ENCODE measurements around the gene ACSL6.
"Not testable (repeated sequence)": the region's sequence is repeated elsewhere in the genome, so short reads cannot be mapped to it uniquely, and the experiment has no call there.

ACSL6 gene

DNA sequence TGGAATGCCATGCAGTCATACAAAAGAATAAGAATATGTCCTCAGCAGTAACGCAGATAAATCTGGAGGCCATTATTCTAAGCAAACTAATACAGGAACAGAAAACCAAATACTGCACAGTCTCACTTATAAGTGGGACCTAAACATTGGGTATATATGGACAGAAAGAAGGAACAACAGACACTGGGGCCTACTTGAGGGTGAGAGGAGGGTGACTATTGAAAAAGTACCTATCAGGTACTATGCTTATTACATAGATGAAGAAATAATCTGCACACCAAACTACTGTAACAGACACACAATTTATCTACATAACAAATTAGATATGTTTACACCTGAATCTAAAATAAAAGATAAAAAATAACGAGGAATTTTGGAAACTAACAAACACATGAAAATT is 104.8 kb downstream of the ACSL6 start:
- Histone ChIP-seq H3K4me3 (ENCODE audit: low read length) (no peak overlapping the region), H3K9me2 (replicated peaks; ENCODE audit: control insufficient read depth, low read length) (no peaks in the 10 kb centered on the region), H3K27me3 (ENCODE audit: control insufficient read depth, low read length) (no peaks in the 10 kb centered on the region), H3K36me3 (ENCODE audit: control insufficient read depth, low read length) (no peaks in the 10 kb centered on the region), H3K9me3 (ENCODE audit: control insufficient read depth, insufficient read depth, low read length) (no peaks in the 10 kb centered on the region; the same call in 1 of the 2 replicates), H3K79me2 (ENCODE audit: control insufficient read depth, low read length) (no peaks in the 10 kb centered on the region), H3K27ac (ENCODE audit: low read depth, low read length) (no peak overlapping the region), H3K4me2 (ENCODE audit: low read length) (no peak overlapping the region), H3K4me1 (ENCODE audit: control insufficient read depth, low read length) (0 out of 2 replicates have a peak, but pooled peaks cover 3% of the 10 kb centered on the region), H4K20me1 (ENCODE audit: control insufficient read depth, insufficient read depth, low read depth, low read length) (no peaks in the 10 kb centered on the region), H3F3A (ENCODE audit: control insufficient read depth, insufficient read depth) (no peaks in the 10 kb centered on the region)
- TF ChIP-seq, protein P1, sequence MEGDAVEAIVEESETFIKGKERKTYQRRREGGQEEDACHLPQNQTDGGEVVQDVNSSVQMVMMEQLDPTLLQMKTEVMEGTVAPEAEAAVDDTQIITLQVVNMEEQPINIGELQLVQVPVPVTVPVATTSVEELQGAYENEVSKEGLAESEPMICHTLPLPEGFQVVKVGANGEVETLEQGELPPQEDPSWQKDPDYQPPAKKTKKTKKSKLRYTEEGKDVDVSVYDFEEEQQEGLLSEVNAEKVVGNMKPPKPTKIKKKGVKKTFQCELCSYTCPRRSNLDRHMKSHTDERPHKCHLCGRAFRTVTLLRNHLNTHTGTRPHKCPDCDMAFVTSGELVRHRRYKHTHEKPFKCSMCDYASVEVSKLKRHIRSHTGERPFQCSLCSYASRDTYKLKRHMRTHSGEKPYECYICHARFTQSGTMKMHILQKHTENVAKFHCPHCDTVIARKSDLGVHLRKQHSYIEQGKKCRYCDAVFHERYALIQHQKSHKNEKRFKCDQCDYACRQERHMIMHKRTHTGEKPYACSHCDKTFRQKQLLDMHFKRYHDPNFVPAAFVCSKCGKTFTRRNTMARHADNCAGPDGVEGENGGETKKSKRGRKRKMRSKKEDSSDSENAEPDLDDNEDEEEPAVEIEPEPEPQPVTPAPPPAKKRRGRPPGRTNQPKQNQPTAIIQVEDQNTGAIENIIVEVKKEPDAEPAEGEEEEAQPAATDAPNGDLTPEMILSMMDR (IDR thresholded peaks at IDR 0.05; ENCODE audit: low read depth, low read length, poor library complexity, severe bottlenecking), result no peak
- TF ChIP-seq EZH2phosphoT487 (IDR thresholded peaks at IDR 0.05; ENCODE audit: borderline replicate concordance, low read length), result no peak

DNA sequence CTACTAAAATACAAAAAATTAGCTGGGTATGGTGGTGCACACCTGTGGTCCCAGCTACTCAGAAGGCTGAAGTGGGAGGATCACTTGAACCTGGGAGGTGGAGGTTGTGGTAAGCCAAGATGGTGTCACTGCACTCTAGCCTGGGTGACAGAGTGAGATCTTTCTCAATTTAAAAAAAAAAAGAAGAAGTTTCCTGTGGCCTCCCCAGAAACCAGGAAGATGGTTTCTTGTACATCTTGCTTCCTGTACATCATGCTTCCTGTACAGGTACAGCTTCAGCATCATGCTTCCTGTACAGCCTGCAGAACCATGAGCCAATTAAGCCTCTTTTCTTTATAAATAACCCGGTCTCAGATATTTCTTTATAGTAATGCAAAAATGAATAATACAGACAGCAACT is 109.2 kb downstream of the ACSL6 start:
- H3K4me1 ChIP-seq (ENCODE audit: control insufficient read depth, low read length); H3K36me3 ChIP-seq (ENCODE audit: control insufficient read depth, low read length); H3F3A ChIP-seq (ENCODE audit: control insufficient read depth, insufficient read depth); H3K79me2 ChIP-seq (ENCODE audit: control insufficient read depth, low read length); H4K20me1 ChIP-seq (ENCODE audit: control insufficient read depth, insufficient read depth, low read depth, low read length); H3K4me3 ChIP-seq (ENCODE audit: low read length); H3K9me2 ChIP-seq (replicated peaks; ENCODE audit: control insufficient read depth, low read length); H3K27ac ChIP-seq (ENCODE audit: low read depth, low read length); H3K9me3 ChIP-seq (ENCODE audit: control insufficient read depth, insufficient read depth, low read length); H3K4me2 ChIP-seq (ENCODE audit: low read length); H3K27me3 ChIP-seq (ENCODE audit: control insufficient read depth, low read length): not testable (repeated sequence)
